NCI-H2107 treated with DMSO at 0.1 percent for 48 hours (cell line): ENCODE results near the gene C1QTNF12.

ENCODE experiments used
- DNase-seq: peaks from one replicate; lab custom pipeline; 2025; ENCODE audit not compliant: unreplicated experiment; lab: John Stamatoyannopoulos, UW

C1QTNF12 gene

GRCh38 chr1:1246577-1247340, at the start of gene C1QTNF12:
Gene C1QTNF12 (minus strand): TSS chr1:1246722. CDS start chr1:1246690, 32 bp downstream.
- DNase-seq, result no peak

- DNase-seq, result no peak
These were observed 48.8 kb upstream of the C1QTNF12 start for GRCh38 chr1:1295154-1295923.

GRCh38 chr1:1294250-1294890, 47.8 kb upstream of the C1QTNF12 start:
- DNase-seq, result no peak

- DNase-seq, result no peak
These were observed 47.0 kb upstream of the C1QTNF12 start for GRCh38 chr1:1293263-1294249.

GRCh38 chr1:1292851-1293250, 46.3 kb upstream of the C1QTNF12 start:
- DNase-seq, result no peak

GRCh38 chr1:1292442-1292779, 45.9 kb upstream of the C1QTNF12 start:
- no peak for DNase-seq

GRCh38 chr1:1291548-1292441, 45.3 kb upstream of the C1QTNF12 start:
- no peak for DNase-seq

- DNase-seq, result no peak
These were observed 44.6 kb upstream of the C1QTNF12 start for GRCh38 chr1:1291023-1291528.

GRCh38 chr1:1290238-1290731, 43.8 kb upstream of the C1QTNF12 start:
- no peak for DNase-seq

GRCh38 chr1:1287288-1288110, 41.0 kb upstream of the C1QTNF12 start:
- DNase-seq, result no peak

GRCh38 chr1:1286313-1287261, 40.1 kb upstream of the C1QTNF12 start:
- no peak for DNase-seq

- DNase-seq, result no peak
These were observed 39.2 kb upstream of the C1QTNF12 start for GRCh38 chr1:1285611-1286311.

GRCh38 chr1:1285102-1285571, 38.6 kb upstream of the C1QTNF12 start:
- DNase-seq, result no peak

GRCh38 chr1:1284221-1285101, 37.9 kb upstream of the C1QTNF12 start:
- DNase-seq, result no peak

GRCh38 chr1:1283821-1284220, 37.3 kb upstream of the C1QTNF12 start:
- DNase-seq, result no peak

GRCh38 chr1:1282998-1283397, 36.5 kb upstream of the C1QTNF12 start:
- DNase-seq, result no peak
